ENCODE measurements around the gene VEGFD. TPM values are rescaled to one million over a fixed set of nuclear protein-coding genes. Genes with fewer than 3 reads are reported as not detected.
"Not testable (repeated sequence)": the region's sequence is repeated elsewhere in the genome, so short reads cannot be mapped to it uniquely, and the experiment has no call there.

Gene VEGFD
- total RNA-seq, 2 donors from 2014 or later = not detected

GRCh38 chrX:15328821-15329220 lies 55.4 kb downstream of the VEGFD start:
- Mint-ChIP-seq H3K9me3 (no peaks in the 10 kb centered on the region), H3K27ac (no peak overlapping the region), H3K36me3 (peaks cover 10 to 11% of the 10 kb centered on the region in 2 donors)
- ATAC-seq (no peak), DNase-seq (ENCODE audit: low spot score in 2 of 2) (no peak)

GRCh38 chrX:15328131-15328530 lies 56.1 kb downstream of the VEGFD start:
- peaks cover 10 to 11% of the 10 kb centered on the region in 2 donors for H3K36me3 Mint-ChIP-seq
- no peak for ATAC-seq
- no peaks in the 10 kb centered on the region for H3K9me3 Mint-ChIP-seq
- H3K27ac Mint-ChIP-seq = no peak overlapping the region
- DNase-seq (ENCODE audit: low spot score in 2 of 2) = no peak

- no peak for DNase-seq (ENCODE audit: low spot score in 2 of 2)
- Mint-ChIP-seq H3K36me3 (peaks cover 4 to 7% of the 10 kb centered on the region in 2 donors), H3K27ac (no peak overlapping the region), H3K9me3 (no peaks in the 10 kb centered on the region)
- ATAC-seq = no peak
These were observed 61.7 kb downstream of the VEGFD start for GRCh38 chrX:15322472-15322871.

- no peak for ATAC-seq
- Mint-ChIP-seq H3K36me3 (peaks cover 4 to 7% of the 10 kb centered on the region in 2 donors), H3K27ac (no peak overlapping the region), H3K9me3 (no peaks in the 10 kb centered on the region)
- DNase-seq (ENCODE audit: low spot score in 2 of 2) = no peak
These were observed 62.1 kb downstream of the VEGFD start for GRCh38 chrX:15322072-15322471.

- no peak for DNase-seq (ENCODE audit: low spot score in 2 of 2)
- H3K27ac Mint-ChIP-seq = no peak overlapping the region
- peaks cover 4 to 7% of the 10 kb centered on the region in 2 donors for H3K36me3 Mint-ChIP-seq
- no peaks in the 10 kb centered on the region for H3K9me3 Mint-ChIP-seq
- no peak for ATAC-seq
These were observed 62.8 kb downstream of the VEGFD start for GRCh38 chrX:15321447-15321846.

GRCh38 chrX:15320297-15320696 lies 63.9 kb downstream of the VEGFD start:
- DNase-seq (ENCODE audit: low spot score in 2 of 2) (no peak), ATAC-seq (no peak)
- H3K9me3 Mint-ChIP-seq = no peaks in the 10 kb centered on the region
- peaks cover 4 to 7% of the 10 kb centered on the region in 2 donors for H3K36me3 Mint-ChIP-seq
- no peak overlapping the region for H3K27ac Mint-ChIP-seq

GRCh38 chrX:15319075-15319474 lies 65.1 kb downstream of the VEGFD start:
- ATAC-seq (no peak), DNase-seq (ENCODE audit: low spot score in 2 of 2) (no peak)
- H3K36me3 Mint-ChIP-seq = peaks cover 0 to 7% of the 10 kb centered on the region in 2 donors
- H3K9me3 Mint-ChIP-seq = no peaks in the 10 kb centered on the region
- no peak overlapping the region for H3K27ac Mint-ChIP-seq

GRCh38 chrX:15315509-15315908 lies 68.7 kb downstream of the VEGFD start, which contains the start of gene ASB11:
TSS of gene ASB11 (minus strand) at chrX:15315640. CDS start at chrX:15315605, 35 bp downstream.
- Mint-ChIP-seq H3K36me3 (no peaks in the 10 kb centered on the region), H3K9me3 (no peaks in the 10 kb centered on the region), H3K27ac (no peak within 1 kb of the TSS)
- DNase-seq (ENCODE audit: low spot score in 2 of 2) (no peak), ATAC-seq (no peak)

- Mint-ChIP-seq H3K27ac (no peak overlapping the region), H3K36me3 (no peaks in the 10 kb centered on the region), H3K9me3 (no peaks in the 10 kb centered on the region)
- ATAC-seq = no peak
- DNase-seq (ENCODE audit: low spot score in 2 of 2) = no peak
These were observed 69.7 kb downstream of the VEGFD start for GRCh38 chrX:15314472-15314871.

GRCh38 chrX:15311119-15311518 lies 73.1 kb downstream of the VEGFD start:
- Mint-ChIP-seq H3K27ac (no peak overlapping the region), H3K36me3 (no peaks in the 10 kb centered on the region), H3K9me3 (no peaks in the 10 kb centered on the region)
- DNase-seq (ENCODE audit: low spot score in 2 of 2) (no peak), ATAC-seq (no peak)

GRCh38 chrX:15310117-15310516 lies 74.1 kb downstream of the VEGFD start:
- Mint-ChIP-seq H3K36me3 (no peaks in the 10 kb centered on the region), H3K9me3 (no peaks in the 10 kb centered on the region), H3K27ac (no peak overlapping the region)
- DNase-seq (ENCODE audit: low spot score in 2 of 2) (no peak), ATAC-seq (no peak)

- H3K36me3 Mint-ChIP-seq; ATAC-seq; H3K27ac Mint-ChIP-seq; H3K9me3 Mint-ChIP-seq; DNase-seq (ENCODE audit: low spot score in 2 of 2): not testable (repeated sequence)
These were observed 78.3 kb downstream of the VEGFD start for GRCh38 chrX:15305899-15306298.

- ATAC-seq = peak; percentile 81 to 87
- peak in 1 of 2 donors; percentile 2 for DNase-seq (ENCODE audit: low spot score in 2 of 2)
- H3K9me3 Mint-ChIP-seq = no peaks in the 10 kb centered on the region
- H3K27ac Mint-ChIP-seq = no peak overlapping the region
- H3K36me3 Mint-ChIP-seq = no peaks in the 10 kb centered on the region
These were observed 82.3 kb downstream of the VEGFD start for GRCh38 chrX:15301924-15302323.

- ATAC-seq (no peak), DNase-seq (ENCODE audit: low spot score in 2 of 2) (no peak)
- H3K9me3 Mint-ChIP-seq = no peaks in the 10 kb centered on the region
- no peak overlapping the region for H3K27ac Mint-ChIP-seq
- no peaks in the 10 kb centered on the region for H3K36me3 Mint-ChIP-seq
These were observed 84.0 kb downstream of the VEGFD start for GRCh38 chrX:15299941-15300851.

- Mint-ChIP-seq H3K36me3 (no peaks in the 10 kb centered on the region), H3K9me3 (no peaks in the 10 kb centered on the region), H3K27ac (no peak overlapping the region)
- ATAC-seq (no peak), DNase-seq (ENCODE audit: low spot score in 2 of 2) (no peak)
These were observed 85.4 kb downstream of the VEGFD start for GRCh38 chrX:15298780-15299179.

GRCh38 chrX:15298201-15298600 lies 86.0 kb downstream of the VEGFD start:
- no peak for ATAC-seq
- H3K9me3 Mint-ChIP-seq = no peaks in the 10 kb centered on the region
- no peak for DNase-seq (ENCODE audit: low spot score in 2 of 2)
- H3K27ac Mint-ChIP-seq = no peak overlapping the region
- H3K36me3 Mint-ChIP-seq = no peaks in the 10 kb centered on the region
